NT2/D1 (cell line): Measurements from ENCODE around the gene SLCO4A1.

Experiments
- YY1 ChIP-seq: IDR thresholded peaks from 2 replicates; pipeline ENCODE4 v1.6.1; 2011; ENCODE audit not compliant: insufficient read length, insufficient read depth
- ZNF274 ChIP-seq: IDR thresholded peaks from 2 replicates; pipeline ENCODE4 v1.6.1; 2011; ENCODE audit warnings: mild to moderate bottlenecking, low read depth, low read length

DNA sequence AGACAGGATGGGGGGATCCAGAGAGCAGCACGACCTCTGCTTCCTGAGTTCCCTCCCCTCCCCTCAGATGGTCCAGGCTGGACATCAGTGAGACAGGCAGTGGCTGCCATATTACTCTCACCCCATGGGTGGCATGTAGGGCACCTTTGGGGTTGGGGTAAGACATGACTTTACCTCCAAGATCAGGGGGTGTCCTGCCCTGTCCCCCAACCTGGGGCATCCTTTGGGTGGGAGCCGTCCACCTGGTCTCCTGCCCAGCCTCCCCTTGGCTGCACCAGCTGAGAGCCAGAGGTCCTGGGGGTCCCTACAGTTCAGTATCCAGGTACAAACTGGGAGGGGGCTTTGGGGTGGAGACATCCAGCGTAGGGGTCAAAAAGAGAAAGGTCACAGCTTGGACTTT is 48.7 kb upstream of the SLCO4A1 start:
- TF ChIP-seq YY1 = no peak
- TF ChIP-seq ZNF274 = no peak
